Lung (tissue), 12 donors: ENCODE results near the gene ADAM30. TPM values are rescaled to one million over a fixed set of nuclear protein-coding genes. Genes with fewer than 3 reads are reported as not detected.

ENCODE experiments used
- ATAC-seq: fragments of 200-7000 bp; cut with Tn5 transposase; one replicate; pipeline ENCODE4 v1.9.1; 2020; ENCODE audit warnings: moderate number of reproducible peaks; ENCODE audit not compliant: insufficient read depth, low FRiP score
- DNase-seq, 3 donors: peaks; one replicate each; pipeline ENCODE4 v3.0.0-alpha.2; 2013 to 2017
- H3K27ac ChIP-seq, 2 donors: one replicate each; pipeline ENCODE4 v1.5.1; 2013; ENCODE audit warnings: mild to moderate bottlenecking in 2 of 2, moderate library complexity in 2 of 2, control low read depth in 1 of 2, inconsistent platforms in 1 of 2, low read depth in 1 of 2, low read length in 1 of 2
- H3K27me3 ChIP-seq, 3 donors: one replicate each; pipeline ENCODE4 v1.5.1; 2013; ENCODE audit warnings: low read length in 2 of 3; ENCODE audit not compliant: control insufficient read depth in 3 of 3, insufficient read depth in 3 of 3
- H3K36me3 ChIP-seq, 4 donors: one replicate each; pipeline ENCODE4 v1.5.1; 2013; ENCODE audit warnings: low read length in 4 of 4, mild to moderate bottlenecking in 1 of 4, moderate library complexity in 1 of 4; ENCODE audit not compliant: control insufficient read depth in 4 of 4, insufficient read depth in 4 of 4
- H3K4me1 ChIP-seq, 5 donors: one replicate each; pipeline ENCODE4 v1.5.1; 2013; ENCODE audit warnings: low read length in 5 of 5, mild to moderate bottlenecking in 2 of 5, moderate library complexity in 1 of 5; ENCODE audit not compliant: control insufficient read depth in 5 of 5, insufficient read depth in 5 of 5
- H3K4me3 ChIP-seq: one replicate; pipeline ENCODE4 v1.5.1; 2013; ENCODE audit warnings: mild to moderate bottlenecking, control low read depth, moderate library complexity
- H3K9ac ChIP-seq, 2 donors: one replicate each; pipeline ENCODE4 v1.5.1; 2013; ENCODE audit warnings: low read length in 2 of 2, control low read depth in 1 of 2; ENCODE audit not compliant: insufficient read depth in 1 of 2
- H3K9me3 ChIP-seq, 4 donors: one replicate each; pipeline ENCODE4 v1.5.1; 2013; ENCODE audit warnings: low read length in 3 of 4, mild to moderate bottlenecking in 1 of 4, moderate library complexity in 1 of 4; ENCODE audit not compliant: control insufficient read depth in 4 of 4, insufficient read depth in 3 of 4
- CTCF ChIP-seq: IDR thresholded peaks from 2 replicates; pipeline ENCODE4 v1.5.1; 2012; ENCODE audit warnings: mild to moderate bottlenecking; ENCODE audit errors: control extremely low read depth, extremely low read depth
- WGBS, 2 donors: extraction: QIAGEN DNeasy Blood & Tissue Kit; methylation state at CpG; one replicate each; pipeline ENCODE4 v1.1.7; 2013; 5-methylcytosine and 5-hydroxymethylcytosine counted together
- polyA plus RNA-seq, 2 donors: library from polyadenylated mRNA; stranded (reverse); fragments of 200-250 nt; gene quantifications; one replicate each; pipeline ENCODE4 v1.2.1, GENCODE V29; 2013
- total RNA-seq, 2 donors: library from RNA; depleted of rRNA in 1 of 2; stranded (reverse); fragments of >200 nt in 1 of 2; gene quantifications; one replicate each; pipeline ENCODE4 v1.2.1, GENCODE V29; 2014 to 2021
- donor health status: control.
- donor health status: control.
- donor health status: Bipolar disorder and iron deficiency.
- donor health status: healthy.
- donor health status: DM: yes; HTN: yes; CAD: no.

Gene ADAM30
- total and polyA plus RNA-seq, 4 donors, result not detected

- 96 to 98% methylated on average over 5 of the region's 5 CpGs for WGBS, 2 donors
- no peak for TF ChIP-seq CTCF
- Histone ChIP-seq H3K27ac (no peak overlapping the region), H3K27me3 (no peaks in the 10 kb centered on the region), H3K4me3 (no peak overlapping the region), H3K36me3 (peaks cover 29 to 75% (median 46%) of the 10 kb centered on the region in 4 donors), H3K9me3 (peaks cover 0 to 3% (median 3%) of the 10 kb centered on the region in 4 donors), H3K4me1 (peaks cover 0 to 10% (median 0%) of the 10 kb centered on the region in 5 donors), H3K9ac (no peak overlapping the region)
- DNase-seq (no peak), ATAC-seq (no peak)
Observed at GRCh38 chr1:119937198-119937597, 40.9 kb upstream of the ADAM30 start.

GRCh38 chr1:119935915-119936314, 39.6 kb upstream of the ADAM30 start:
- Histone ChIP-seq H3K9me3 (peaks cover 0 to 3% (median 3%) of the 10 kb centered on the region in 4 donors), H3K4me3 (no peak overlapping the region), H3K27ac (no peak overlapping the region), H3K36me3 (peaks cover 27 to 71% (median 41%) of the 10 kb centered on the region in 4 donors), H3K9ac (no peak overlapping the region), H3K27me3 (no peaks in the 10 kb centered on the region), H3K4me1 (peaks cover 0 to 10% (median 0%) of the 10 kb centered on the region in 5 donors)
- no peak for TF ChIP-seq CTCF
- ATAC-seq (no peak), DNase-seq (no peak)
- WGBS, 2 donors, result 95% methylated on average over 2 of the region's 2 CpGs

- WGBS, 2 donors, result 60 to 93% methylated on average over 1 of the region's 1 CpG
- TF ChIP-seq CTCF, result no peak
- Histone ChIP-seq H3K27ac (no peak overlapping the region), H3K27me3 (no peaks in the 10 kb centered on the region), H3K4me1 (peaks cover 0 to 10% (median 0%) of the 10 kb centered on the region in 5 donors), H3K4me3 (no peak overlapping the region), H3K9me3 (peaks cover 0 to 3% (median 3%) of the 10 kb centered on the region in 4 donors), H3K9ac (no peak overlapping the region), H3K36me3 (peaks cover 25 to 68% (median 37%) of the 10 kb centered on the region in 4 donors)
- ATAC-seq (no peak), DNase-seq (no peak)
Observed at GRCh38 chr1:119935373-119935772, 39.1 kb upstream of the ADAM30 start.

GRCh38 chr1:119933397-119933796, 37.1 kb upstream of the ADAM30 start:
- Histone ChIP-seq H3K27ac (no peak overlapping the region), H3K4me3 (no peak overlapping the region), H3K9ac (no peak overlapping the region), H3K36me3 (peaks cover 24 to 63% (median 37%) of the 10 kb centered on the region in 4 donors), H3K27me3 (no peaks in the 10 kb centered on the region), H3K9me3 (peaks cover 2 to 3% (median 3%) of the 10 kb centered on the region in 4 donors), H3K4me1 (peaks cover 0 to 10% (median 0%) of the 10 kb centered on the region in 5 donors)
- no peak for TF ChIP-seq CTCF
- no peak for ATAC-seq
- DNase-seq, result no peak
